Testis (tissue), 3 donors: ENCODE results near the gene NID1. TPM values are rescaled to one million over a fixed set of nuclear protein-coding genes. Genes with fewer than 3 reads are reported as not detected.
"Not testable (repeated sequence)": the region's sequence is repeated elsewhere in the genome, so short reads cannot be mapped to it uniquely, and the experiment has no call there.

Experiments
- DNase-seq: peaks from one replicate; pipeline ENCODE4 v3.0.0-alpha.2; 2019
- H3K27ac ChIP-seq, 2 donors: fragments of 200-600 bp; sonication (generic); one replicate each; pipeline ENCODE4 v1.5.1; 2019
- H3K27me3 ChIP-seq: fragments of 200-600 bp; sonication (generic); one replicate; pipeline ENCODE4 v1.5.1; 2019
- H3K36me3 ChIP-seq: fragments of 200-600 bp; sonication (generic); one replicate; pipeline ENCODE4 v1.5.1; 2017; ENCODE audit warnings: low read depth; ENCODE audit errors: missing control alignments
- H3K4me1 ChIP-seq: fragments of 200-600 bp; sonication (generic); one replicate; pipeline ENCODE4 v1.5.1; 2019
- H3K4me3 ChIP-seq, 2 donors: fragments of 200-600 bp; sonication (generic); one replicate each; pipeline ENCODE4 v1.5.1; 2017 to 2019
- H3K9me3 ChIP-seq: fragments of 200-600 bp; sonication (generic); one replicate; pipeline ENCODE4 v1.5.1; 2017
- CTCF ChIP-seq, 3 experiments: fragments of 450-650 bp in 2 of 3; fragments of 200-600 bp in 1 of 3; sonication (generic) in 1 of 3; IDR thresholded peaks; one replicate each; pipeline ENCODE4 v1.5.1; 2016 to 2019; ENCODE audit warnings: antibody characterized with exemption in 3 of 3, mild to moderate bottlenecking in 2 of 3, moderate library complexity in 1 of 3
- POLR2A ChIP-seq: fragments of 450-650 bp; IDR thresholded peaks from one replicate; pipeline ENCODE4 v1.6.1; 2017; ENCODE audit warnings: antibody characterized with exemption, mild to moderate bottlenecking, moderate library complexity
- WGBS, 2 donors: methylation state at CpG; one replicate each; pipeline ENCODE4 v1.1.5; 2018; 5-methylcytosine and 5-hydroxymethylcytosine counted together
- intact Hi-C: fragments of 100-400 bp; cut with DNase I; formaldehyde crosslinking; loops from one replicate; pipeline ENCODE4 v1.15.1; 2023; ENCODE audit warnings: low total_unique reads
- polyA plus RNA-seq: library from polyadenylated mRNA; stranded (reverse); fragments of 350-450 nt; fragmentation: Illumina TruSeq; extraction: RNeasy Lipid Tissue Mini Kit (QIAGEN cat#74804); gene quantifications from one replicate; pipeline ENCODE4 v1.2.3, GENCODE V29; 2014; ENCODE audit warnings: low read depth, low replicate concordance; ENCODE audit not compliant: insufficient read depth
- small RNA-seq, 2 donors: library from RNA; depleted of rRNA; stranded (forward); fragments of <200 nt; gene quantifications; one replicate each; pipeline ENCODE3, GENCODE V24; 2016
- total RNA-seq, 2 donors: library from RNA; depleted of rRNA; stranded (reverse); fragments of >200 nt; gene quantifications; one replicate each; pipeline ENCODE4 v1.2.3, GENCODE V29; 2016

Gene NID1
- total and polyA plus RNA-seq, 3 donors from 2014 or later, result 18.8 to 36.1 (median 21.0) TPM

GRCh38 chr1:235929216-235929615, 135.7 kb downstream of the NID1 start:
- DNase-seq, result no peak
- TF ChIP-seq CTCF (IDR thresholded peaks at IDR 0.05), result no peak
- TF ChIP-seq POLR2A, result no peak
- intact Hi-C loops, result no loop called here
- no peak overlapping the region for H3K27ac ChIP-seq
- peaks cover 5% of the 10 kb centered on the region for H3K4me1 ChIP-seq
- H3K27me3 ChIP-seq, result no peaks in the 10 kb centered on the region
- no peak overlapping the region for H3K4me3 ChIP-seq
- WGBS, 2 donors, result 80 to 88% methylated on average over 4 of the region's 4 CpGs
- H3K9me3 ChIP-seq, result no peaks in the 10 kb centered on the region
- H3K36me3 ChIP-seq, result no peaks in the 10 kb centered on the region

- intact Hi-C loops, result no loop called here
- TF ChIP-seq CTCF (IDR thresholded peaks at IDR 0.05) (no peak), POLR2A (no peak)
- Histone ChIP-seq H3K36me3 (no peaks in the 10 kb centered on the region), H3K4me1 (peaks cover 5% of the 10 kb centered on the region), H3K4me3 (no peak overlapping the region), H3K27ac (no peak overlapping the region), H3K9me3 (no peaks in the 10 kb centered on the region), H3K27me3 (no peaks in the 10 kb centered on the region)
- WGBS, 2 donors, result 81 to 92% methylated on average over 2 of the region's 2 CpGs
- DNase-seq, result no peak
These were observed 136.7 kb downstream of the NID1 start for GRCh38 chr1:235928197-235928596.

- intact Hi-C loops, result not testable (repeated sequence)
These were observed 137.3 kb downstream of the NID1 start for GRCh38 chr1:235927551-235927950.

More at GRCh38 chr1:235927551-235927950, 137.3 kb downstream of the NID1 start:
- H3K27me3 ChIP-seq, H3K9me3 ChIP-seq, H3K4me3 ChIP-seq, H3K36me3 ChIP-seq, DNase-seq, H3K4me1 ChIP-seq, H3K27ac ChIP-seq: not testable (repeated sequence)

Small RNA genes within 50 kb of the gene (small RNA-seq; reads per million reads assigned to genes)
- 0 reads per million in 2 donors for gene RF00019

Other genes starting within 250 kb of the NID1 start
- gene LYST, start 198.2 kb downstream of the NID1 start, total RNA-seq, result 10 to 100 TPM; 60.9 to 69.1 TPM
- 22.9 TPM for gene LYST, start 198.2 kb downstream of the NID1 start, polyA plus RNA-seq
- 10 to 100 TPM; 13.3 to 18.3 TPM for gene GPR137B, start 77.4 kb upstream of the NID1 start, total RNA-seq
- 8.4 TPM for gene GPR137B, start 77.4 kb upstream of the NID1 start, polyA plus RNA-seq
- gene ERO1B, start 216.9 kb upstream of the NID1 start, total RNA-seq, result 10 to 100 TPM; 16.2 to 20.3 TPM
- 53.8 TPM for gene ERO1B, start 216.9 kb upstream of the NID1 start, polyA plus RNA-seq